K562 treated with DMSO at 1 percent for 48 hours (cell line): ENCODE data around the gene ATF5. TPM values are rescaled to one million over a fixed set of nuclear protein-coding genes. Genes with fewer than 3 reads are reported as not detected.

Source experiments
- total RNA-seq: library from RNA; unstranded; fragments of 300-600 nt; gene quantifications from 2 replicates; pipeline ENCODE4 v1.2.3, GENCODE V29; 2022; ENCODE audit warnings: low replicate concordance; ENCODE audit errors: extremely low read depth

The ATF5 gene, protein sequence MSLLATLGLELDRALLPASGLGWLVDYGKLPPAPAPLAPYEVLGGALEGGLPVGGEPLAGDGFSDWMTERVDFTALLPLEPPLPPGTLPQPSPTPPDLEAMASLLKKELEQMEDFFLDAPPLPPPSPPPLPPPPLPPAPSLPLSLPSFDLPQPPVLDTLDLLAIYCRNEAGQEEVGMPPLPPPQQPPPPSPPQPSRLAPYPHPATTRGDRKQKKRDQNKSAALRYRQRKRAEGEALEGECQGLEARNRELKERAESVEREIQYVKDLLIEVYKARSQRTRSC
- 1,304 TPM in 1 of 2 replicates, not detected in the other for total RNA-seq

DNA sequence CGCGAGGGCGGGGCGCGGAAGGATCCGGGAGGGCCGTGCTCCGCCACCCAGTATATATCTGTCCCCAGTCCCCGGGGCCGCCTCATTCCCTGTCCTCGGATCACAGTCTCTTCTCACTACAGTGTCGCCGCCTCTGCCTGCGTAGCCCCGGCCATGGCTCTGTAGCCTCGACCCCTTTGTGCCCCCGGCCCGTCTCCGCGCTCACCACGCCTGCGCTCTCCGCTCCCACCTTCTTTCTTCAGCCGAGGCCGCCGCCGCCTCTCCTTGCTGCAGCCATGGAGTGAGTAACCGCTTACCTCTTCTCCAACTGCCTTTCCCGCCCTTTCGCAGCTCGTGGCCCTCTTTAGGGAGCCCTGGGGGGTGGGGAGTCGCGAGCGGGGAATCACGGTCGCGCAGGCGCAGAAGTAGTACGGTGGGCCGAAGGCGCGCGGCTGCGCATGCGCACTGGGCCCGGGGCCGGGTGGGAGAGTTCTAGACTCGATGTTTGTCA, at the start of gene ATF5, which contains the start of gene NUP62:
TSS of gene ATF5 (plus strand) at position 85 of the 490 bp plus-strand sequence. CDS start 1,646 bp downstream, outside the sequence.
TSS of gene NUP62 (minus strand) at position 384 of the 490 bp plus-strand sequence. CDS start 19,697 bp downstream, outside the sequence.

DNA sequence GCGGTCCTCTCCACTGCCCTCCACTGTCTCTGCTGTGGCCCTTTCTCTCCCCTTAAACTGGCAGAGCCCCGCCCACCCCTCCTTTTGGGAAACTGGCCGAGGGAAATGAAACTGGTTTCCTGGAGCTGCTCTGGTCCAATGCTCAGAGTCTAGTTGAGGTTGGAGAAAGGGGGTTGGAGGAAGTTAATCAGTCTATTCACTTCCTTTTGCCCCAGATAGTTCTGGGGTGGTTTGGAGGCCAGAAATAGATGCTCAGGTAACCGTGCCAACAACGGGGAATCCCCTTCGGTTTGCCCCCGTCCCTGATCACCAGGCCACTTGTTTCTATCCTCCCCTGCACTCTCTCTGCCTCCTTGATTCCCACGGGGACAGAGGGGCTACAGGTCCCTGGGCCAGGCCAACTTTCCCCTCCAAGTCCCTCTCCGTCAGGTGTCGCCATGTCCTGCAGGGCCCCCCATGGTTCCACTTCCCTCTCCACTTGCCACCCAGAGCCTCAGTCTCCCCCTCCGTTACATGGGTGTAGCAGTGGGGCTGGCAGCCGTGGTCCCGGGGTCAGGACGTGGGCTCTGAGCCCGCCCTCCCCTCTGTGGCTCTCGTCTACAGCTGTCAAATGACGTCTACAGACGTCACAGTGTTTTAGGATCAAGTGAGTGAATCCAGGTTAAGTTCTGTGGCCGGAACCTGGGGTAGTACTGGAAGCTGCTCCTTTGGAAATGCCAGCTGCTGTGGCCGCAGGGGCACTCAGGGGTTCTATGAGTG, 32.0 kb upstream of the ATF5 start, which contains the start of gene IL4I1:
TSS of gene IL4I1 (minus strand) at position 25 of the 759 bp plus-strand sequence. CDS start 727 bp downstream, outside the sequence.

DNA sequence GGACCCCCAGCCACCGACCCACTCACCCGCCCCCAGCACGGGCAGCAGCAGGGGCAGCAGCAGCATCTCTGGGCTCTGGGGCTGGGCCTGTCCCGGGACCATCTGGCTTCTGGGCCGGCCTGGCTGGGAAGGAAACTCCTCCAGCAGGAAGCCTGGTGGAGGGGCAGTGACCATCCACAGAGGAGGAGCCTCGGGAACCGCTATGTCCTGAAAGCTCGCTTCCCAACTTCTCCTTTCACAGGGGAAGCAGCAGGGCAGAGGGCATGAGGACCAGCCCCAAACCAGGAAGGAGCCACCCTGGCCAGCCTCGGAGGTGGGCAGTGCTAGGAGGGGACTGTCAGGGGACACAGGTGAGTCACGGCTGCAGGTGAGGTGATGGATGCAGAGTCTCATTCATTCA, 32.0 kb downstream of the ATF5 start, which contains the start of gene SIGLEC11:
TSS of gene SIGLEC11 (minus strand) at position 193 of the 400 bp plus-strand sequence. CDS start at position 102, 91 bp downstream.

Other genes with a start within 250 kb of the ATF5 start
- gene ADM5, start 239.6 kb upstream of the ATF5 start, total RNA-seq, result not detected in 2 replicates
- not detected in 2 replicates for gene CPT1C, start 238.1 kb upstream of the ATF5 start, total RNA-seq
- gene TSKS, start 165.9 kb upstream of the ATF5 start, total RNA-seq, result not detected in 2 replicates
- gene AP2A1, start 162.2 kb upstream of the ATF5 start, total RNA-seq, result 113 TPM in 1 of 2 replicates, not detected in the other
- gene FUZ, start 115.9 kb upstream of the ATF5 start, total RNA-seq, result not detected in 2 replicates
- not detected in 2 replicates for gene MED25, start 110.9 kb upstream of the ATF5 start, total RNA-seq
- not detected in 2 replicates for gene PTOV1, start 78.0 kb upstream of the ATF5 start, total RNA-seq
- not detected in 2 replicates for gene PNKP, start 61.6 kb upstream of the ATF5 start, total RNA-seq
- not detected in 2 replicates for gene AKT1S1, start 51.9 kb upstream of the ATF5 start, total RNA-seq
- not detected in 2 replicates for gene TBC1D17, start 51.5 kb upstream of the ATF5 start, total RNA-seq
- gene IL4I1, start 32.3 kb upstream of the ATF5 start, total RNA-seq, result not detected in 2 replicates
- not detected in 2 replicates for gene NUP62, start 299 bp downstream of the ATF5 start, total RNA-seq
- gene SIGLEC11, start 32.0 kb downstream of the ATF5 start, total RNA-seq, result not detected in 2 replicates
- gene VRK3, start 96.2 kb downstream of the ATF5 start, total RNA-seq, result not detected in 2 replicates
- not detected in 2 replicates for gene ZNF473, start 96.8 kb downstream of the ATF5 start, total RNA-seq
- gene IZUMO2, start 234.1 kb downstream of the ATF5 start, total RNA-seq, result not detected in 2 replicates